ENCODE data around the gene PADI3. TPM values are rescaled to one million over a fixed set of nuclear protein-coding genes. Genes with fewer than 3 reads are reported as not detected.

The PADI3 gene
- total and polyA plus RNA-seq, 8 donors: 0.04 TPM; not detected in 7

DNA sequence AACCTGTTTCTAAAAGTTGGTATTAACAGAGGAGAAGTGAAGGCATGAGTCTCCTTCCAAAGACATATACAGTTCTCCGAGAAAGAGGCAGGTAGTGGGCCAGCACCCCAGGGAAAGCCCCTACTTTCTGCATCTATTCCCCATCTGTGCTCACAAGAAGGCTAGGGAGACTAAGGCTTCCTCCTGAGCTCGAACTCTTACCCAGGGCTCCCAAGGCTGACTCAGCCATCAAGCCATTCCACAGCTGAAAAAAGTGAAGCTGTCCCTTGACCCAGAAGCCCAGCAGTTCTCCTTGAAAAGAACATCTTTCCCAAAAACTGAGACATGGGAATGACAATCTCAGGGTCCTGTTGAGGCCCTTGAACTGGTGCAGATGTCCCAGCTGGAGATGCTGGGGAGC, 1.9 kb upstream of the PADI3 start:
- Histone ChIP-seq H3K27me3 (peaks cover 0 to 38% of the 10 kb centered on the region in 2 donors), H3K9me3 (no peaks in the 10 kb centered on the region), H3K4me1 (no peaks in the 10 kb centered on the region), H3K36me3 (no peaks in the 10 kb centered on the region), H3K27ac (no peak overlapping the region), H3K4me3 (no peak overlapping the region)
- intact Hi-C loops (cut with DNase I): no loop called here
- TF ChIP-seq, protein P1, sequence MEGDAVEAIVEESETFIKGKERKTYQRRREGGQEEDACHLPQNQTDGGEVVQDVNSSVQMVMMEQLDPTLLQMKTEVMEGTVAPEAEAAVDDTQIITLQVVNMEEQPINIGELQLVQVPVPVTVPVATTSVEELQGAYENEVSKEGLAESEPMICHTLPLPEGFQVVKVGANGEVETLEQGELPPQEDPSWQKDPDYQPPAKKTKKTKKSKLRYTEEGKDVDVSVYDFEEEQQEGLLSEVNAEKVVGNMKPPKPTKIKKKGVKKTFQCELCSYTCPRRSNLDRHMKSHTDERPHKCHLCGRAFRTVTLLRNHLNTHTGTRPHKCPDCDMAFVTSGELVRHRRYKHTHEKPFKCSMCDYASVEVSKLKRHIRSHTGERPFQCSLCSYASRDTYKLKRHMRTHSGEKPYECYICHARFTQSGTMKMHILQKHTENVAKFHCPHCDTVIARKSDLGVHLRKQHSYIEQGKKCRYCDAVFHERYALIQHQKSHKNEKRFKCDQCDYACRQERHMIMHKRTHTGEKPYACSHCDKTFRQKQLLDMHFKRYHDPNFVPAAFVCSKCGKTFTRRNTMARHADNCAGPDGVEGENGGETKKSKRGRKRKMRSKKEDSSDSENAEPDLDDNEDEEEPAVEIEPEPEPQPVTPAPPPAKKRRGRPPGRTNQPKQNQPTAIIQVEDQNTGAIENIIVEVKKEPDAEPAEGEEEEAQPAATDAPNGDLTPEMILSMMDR (IDR thresholded peaks at IDR 0.05): no peak
- peak in 1 of 4 donors; percentile 0 for DNase-seq
- no peak for ATAC-seq

DNA sequence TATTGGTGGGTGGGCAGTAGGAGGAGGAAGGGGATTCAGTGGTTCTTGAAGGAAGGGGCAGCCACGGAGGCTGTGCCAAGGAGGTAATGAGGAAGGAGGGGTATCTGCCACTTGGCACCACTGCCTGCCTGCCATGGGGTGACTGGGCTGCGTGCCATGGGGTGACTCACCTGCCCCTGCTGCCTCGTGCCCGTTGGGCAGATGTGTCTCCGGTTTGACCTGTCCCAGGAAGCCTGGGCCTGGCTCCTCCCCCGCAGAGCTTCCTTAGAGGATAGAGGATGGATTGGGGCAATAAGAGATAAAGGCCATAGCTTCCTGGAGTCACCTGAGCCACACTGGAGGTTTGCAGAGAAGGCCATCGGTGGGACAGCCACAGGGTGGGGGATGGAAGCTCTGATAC, 1.7 kb downstream of the PADI3 start:
- Histone ChIP-seq H3K36me3 (no peaks in the 10 kb centered on the region), H3K9me3 (no peaks in the 10 kb centered on the region), H3K27ac (no peak overlapping the region), H3K27me3 (peaks cover 0 to 45% of the 10 kb centered on the region in 2 donors), H3K4me1 (no peaks in the 10 kb centered on the region), H3K4me3 (no peak overlapping the region)
- DNase-seq (no peak), ATAC-seq (no peak)
- TF ChIP-seq, protein P1 (IDR thresholded peaks at IDR 0.05): no peak
- intact Hi-C loops (cut with DNase I): no loop called here

DNA sequence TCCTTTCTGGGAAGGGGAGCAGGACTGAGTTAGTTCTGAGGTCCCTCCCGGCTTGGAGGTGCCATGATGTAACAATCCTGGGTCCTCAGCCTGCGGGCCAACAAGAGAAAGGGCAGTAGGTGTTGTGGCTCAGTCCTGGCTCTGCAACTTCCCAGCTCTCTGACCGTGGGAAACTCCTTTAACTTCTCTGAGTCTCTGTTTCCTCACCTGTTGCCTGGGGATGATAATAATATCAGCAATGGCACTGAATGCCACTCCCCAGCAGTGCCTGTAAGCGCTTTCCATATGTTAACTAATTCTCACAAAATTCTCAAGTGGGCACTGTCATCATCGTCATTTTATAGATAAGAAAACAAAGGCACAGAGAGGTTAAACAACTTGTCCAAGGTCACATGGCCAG, 2.3 kb downstream of the PADI3 start:
- ATAC-seq: no peak
- intact Hi-C loops (cut with DNase I): no loop called here
- TF ChIP-seq, protein P1 (IDR thresholded peaks at IDR 0.05): no peak
- Histone ChIP-seq H3K27ac (no peak overlapping the region), H3K9me3 (no peaks in the 10 kb centered on the region), H3K36me3 (no peaks in the 10 kb centered on the region), H3K4me3 (no peak overlapping the region), H3K27me3 (peaks cover 0 to 47% of the 10 kb centered on the region in 2 donors), H3K4me1 (no peaks in the 10 kb centered on the region)
- no peak for DNase-seq

DNA sequence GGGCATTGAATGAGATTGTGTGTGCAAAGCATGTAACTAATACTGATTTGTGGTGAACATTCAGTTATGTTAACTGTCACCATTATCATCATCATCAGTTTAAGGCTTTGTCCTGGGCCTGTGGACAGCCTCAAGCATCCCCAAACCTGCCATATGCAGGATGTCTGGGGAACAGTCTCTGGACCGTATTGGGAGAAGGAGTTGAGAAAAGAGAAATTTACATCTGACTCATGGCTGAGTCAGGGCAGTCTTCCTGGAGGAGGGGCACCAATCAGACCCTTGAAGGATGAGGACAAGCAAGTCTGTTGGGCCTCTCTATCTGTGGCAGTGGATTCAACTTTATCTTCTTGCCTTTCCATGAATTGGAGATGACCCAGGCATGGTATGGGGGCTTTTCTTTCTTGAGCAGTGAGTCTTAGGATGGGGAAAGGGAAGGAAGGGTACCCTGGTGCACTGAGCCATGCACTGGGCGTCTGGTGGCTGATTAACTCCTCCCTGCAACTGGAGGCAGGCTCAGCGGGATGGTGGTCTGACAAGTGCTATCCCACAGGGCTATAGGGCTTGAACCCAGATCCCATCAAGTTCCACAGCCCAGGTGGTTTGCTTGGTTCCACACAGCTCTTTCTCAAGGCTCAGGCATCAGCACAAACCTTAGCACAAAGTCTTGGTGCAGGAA, 2.9 kb downstream of the PADI3 start:
- peaks cover 0 to 53% of the 10 kb centered on the region in 2 donors for H3K27me3 ChIP-seq
- H3K27ac ChIP-seq: no peak overlapping the region
- no peak for DNase-seq
- no peak overlapping the region for H3K4me3 ChIP-seq
- intact Hi-C loops (cut with DNase I): no loop called here
- no peaks in the 10 kb centered on the region for H3K4me1 ChIP-seq
- TF ChIP-seq, protein P1 (IDR thresholded peaks at IDR 0.05): no peak
- H3K9me3 ChIP-seq: no peaks in the 10 kb centered on the region
- ATAC-seq: no peak
- H3K36me3 ChIP-seq: no peaks in the 10 kb centered on the region

DNA sequence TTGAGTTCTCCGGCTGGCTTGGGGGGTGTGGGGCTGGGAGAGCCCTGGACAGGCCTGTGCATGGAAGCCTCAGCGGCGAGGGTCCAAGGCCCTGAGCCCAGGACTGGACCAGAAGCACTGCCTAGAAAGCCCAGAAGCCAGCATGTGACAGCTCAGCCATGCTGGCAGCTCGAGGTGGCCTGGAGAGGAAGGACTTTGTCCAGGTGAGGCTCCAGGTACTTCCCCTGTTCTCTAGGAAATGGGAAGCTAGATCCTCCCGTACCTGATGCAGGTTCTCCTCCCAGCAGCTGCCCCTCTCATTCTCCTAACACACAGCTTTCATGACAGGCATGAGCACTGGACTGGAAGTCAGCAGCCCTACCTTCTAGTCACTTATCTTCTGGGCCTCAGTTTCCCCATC, 6.4 kb downstream of the PADI3 start:
- peak in 1 of 4 donors; percentile 27 for DNase-seq
- Histone ChIP-seq H3K36me3 (no peaks in the 10 kb centered on the region), H3K9me3 (no peaks in the 10 kb centered on the region), H3K27me3 (peaks cover 0 to 64% of the 10 kb centered on the region in 2 donors), H3K27ac (no peak overlapping the region), H3K4me1 (no peaks in the 10 kb centered on the region), H3K4me3 (no peak overlapping the region)
- intact Hi-C loops (cut with DNase I): no loop called here
- TF ChIP-seq, protein P1 (IDR thresholded peaks at IDR 0.05): no peak
- ATAC-seq: no peak
